Right forelimb (tissue), 1 donor: Measurements from ENCODE around the gene NUDT8.

Source experiments
- DNase-seq: peaks from one replicate; pipeline ENCODE4 v3.0.0-alpha.2; 2018

The NUDT8 gene

GRCh38 chr11:67584881-67585873 is 44.6 kb downstream of the NUDT8 start:
- DNase-seq: no peak

- peak; percentile 77 for DNase-seq
These were observed 45.4 kb downstream of the NUDT8 start for GRCh38 chr11:67584205-67584880.

DNA sequence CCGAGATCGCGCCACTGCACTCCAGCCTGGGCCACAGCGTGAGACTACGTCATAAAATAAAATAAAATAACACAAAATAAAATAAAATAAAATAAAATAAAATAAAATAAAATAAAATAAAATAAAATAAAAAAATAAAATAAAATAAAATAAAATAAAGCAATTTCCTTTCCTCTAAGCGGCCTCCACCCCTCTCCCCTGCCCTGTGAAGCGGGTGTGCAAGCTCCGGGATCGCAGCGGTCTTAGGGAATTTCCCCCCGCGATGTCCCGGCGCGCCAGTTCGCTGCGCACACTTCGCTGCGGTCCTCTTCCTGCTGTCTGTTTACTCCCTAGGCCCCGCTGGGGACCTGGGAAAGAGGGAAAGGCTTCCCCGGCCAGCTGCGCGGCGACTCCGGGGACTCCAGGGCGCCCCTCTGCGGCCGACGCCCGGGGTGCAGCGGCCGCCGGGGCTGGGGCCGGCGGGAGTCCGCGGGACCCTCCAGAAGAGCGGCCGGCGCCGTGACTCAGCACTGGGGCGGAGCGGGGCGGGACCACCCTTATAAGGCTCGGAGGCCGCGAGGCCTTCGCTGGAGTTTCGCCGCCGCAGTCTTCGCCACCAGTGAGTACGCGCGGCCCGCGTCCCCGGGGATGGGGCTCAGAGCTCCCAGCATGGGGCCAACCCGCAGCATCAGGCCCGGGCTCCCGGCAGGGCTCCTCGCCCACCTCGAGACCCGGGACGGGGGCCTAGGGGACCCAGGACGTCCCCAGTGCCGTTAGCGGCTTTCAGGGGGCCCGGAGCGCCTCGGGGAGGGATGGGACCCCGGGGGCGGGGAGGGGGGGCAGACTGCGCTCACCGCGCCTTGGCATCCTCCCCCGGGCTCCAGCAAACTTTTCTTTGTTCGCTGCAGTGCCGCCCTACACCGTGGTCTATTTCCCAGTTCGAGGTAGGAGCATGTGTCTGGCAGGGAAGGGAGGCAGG is 46.2 kb downstream of the NUDT8 start, which contains the start of gene GSTP1:
GSTP1 (plus strand) TSS at position 566 of the 958 bp plus-strand sequence; CDS start at position 598, 32 bp downstream.
- DNase-seq: peak; percentile 91

DNA sequence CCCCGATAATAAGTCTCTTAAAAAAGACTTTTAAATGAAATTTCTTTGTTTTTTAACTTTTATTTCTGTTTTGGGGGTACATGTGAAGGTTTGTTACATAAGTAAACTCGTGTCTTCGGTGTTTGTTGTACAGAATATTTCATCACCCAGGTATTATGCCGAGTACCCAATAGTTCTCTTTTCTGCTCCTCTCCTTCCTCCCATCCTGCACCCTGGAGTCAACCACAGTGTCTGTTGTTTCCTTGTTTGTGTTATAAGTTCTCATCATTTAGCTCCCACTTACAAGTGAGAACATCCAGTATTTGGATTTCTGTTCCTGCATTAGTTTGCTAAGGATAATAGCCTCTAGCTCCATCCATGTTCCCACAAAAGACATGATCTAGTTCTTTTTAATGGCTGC is 47.7 kb downstream of the NUDT8 start:
- DNase-seq: no peak

DNA sequence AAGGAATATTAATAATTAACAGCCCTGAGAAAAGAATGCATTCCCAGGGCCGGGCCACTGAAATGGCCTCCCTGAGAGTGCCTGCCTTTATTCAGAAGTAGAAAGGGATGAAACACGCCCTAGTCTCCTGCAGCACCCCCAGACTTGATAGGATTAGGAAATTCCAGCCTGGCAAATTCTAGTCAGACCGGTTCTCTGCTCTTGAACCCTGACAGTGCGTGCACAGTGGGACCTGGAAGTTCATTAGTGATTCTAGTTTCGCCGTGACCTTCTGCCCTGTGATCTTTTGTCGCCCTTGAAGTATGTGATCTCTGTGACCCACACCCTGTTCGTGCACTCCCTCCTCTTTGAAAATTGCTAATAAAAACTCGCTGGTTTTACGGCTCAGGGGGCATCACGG is 48.3 kb downstream of the NUDT8 start:
- no peak for DNase-seq

DNA sequence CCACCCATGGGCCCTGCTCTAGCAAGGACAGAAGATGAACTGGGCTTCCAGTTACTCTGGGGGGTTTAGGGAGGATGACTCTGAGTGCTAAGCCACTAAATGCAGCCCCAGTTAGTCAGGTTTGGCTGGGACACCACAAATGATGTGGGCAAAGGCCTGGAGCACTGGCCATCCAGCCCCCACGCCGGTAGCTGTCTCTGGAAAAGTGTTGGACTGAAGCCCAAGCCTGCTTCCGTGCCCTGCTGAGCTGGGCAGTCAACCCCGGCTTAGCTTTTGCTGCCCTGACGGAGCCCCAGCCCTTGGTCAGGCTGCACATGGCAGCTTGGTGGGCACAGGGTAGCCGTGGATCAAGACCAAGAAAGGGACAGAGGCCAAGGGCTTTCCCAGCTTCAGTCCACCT is 51.8 kb downstream of the NUDT8 start:
- no peak for DNase-seq
